H9 (cell line): Measurements from ENCODE around the gene PRPSAP2. TPM values are rescaled to one million over a fixed set of nuclear protein-coding genes. Genes with fewer than 3 reads are reported as not detected.

Experiments
- DNase-seq: peaks from one replicate; pipeline ENCODE4 v3.0.0-alpha.2; 2017
- H2AFZ ChIP-seq: one replicate; pipeline ENCODE4 v1.6.1; 2013; ENCODE audit warnings: mild to moderate bottlenecking, low read length, control low read depth, moderate library complexity
- H2AK5ac ChIP-seq: 2 replicates; pipeline ENCODE4 v1.6.1; 2013; ENCODE audit warnings: low read length, control low read depth, mixed read lengths; ENCODE audit not compliant: insufficient read length
- H2BK120ac ChIP-seq: one replicate; pipeline ENCODE4 v1.6.1; 2013; ENCODE audit warnings: low read depth, mild to moderate bottlenecking, low read length, control low read depth, inconsistent platforms; ENCODE audit not compliant: poor library complexity, severe bottlenecking
- H2BK12ac ChIP-seq: 2 replicates; pipeline ENCODE4 v1.6.1; 2013; ENCODE audit warnings: low read length, control low read depth, mixed read lengths, low read depth; ENCODE audit not compliant: insufficient read length
- H2BK15ac ChIP-seq: 2 replicates; pipeline ENCODE4 v1.6.1; 2013; ENCODE audit warnings: low read depth, low read length, control low read depth
- H2BK20ac ChIP-seq: one replicate; pipeline ENCODE4 v1.6.1; 2013; ENCODE audit warnings: low read depth, mild to moderate bottlenecking, low read length, control low read depth, inconsistent platforms; ENCODE audit not compliant: poor library complexity, severe bottlenecking
- H2BK5ac ChIP-seq: 2 replicates; pipeline ENCODE4 v1.6.1; 2013; ENCODE audit warnings: low read length, control low read depth, mixed read lengths; ENCODE audit not compliant: insufficient read length
- H3K14ac ChIP-seq: 2 replicates; pipeline ENCODE4 v1.6.1; 2013; ENCODE audit warnings: low read length, control low read depth; ENCODE audit not compliant: insufficient read depth
- H3K18ac ChIP-seq: 2 replicates; pipeline ENCODE4 v1.6.1; 2013; ENCODE audit warnings: low read depth, mild to moderate bottlenecking, mixed read lengths, low read length, control low read depth; ENCODE audit not compliant: insufficient read length
- H3K23ac ChIP-seq: 2 replicates; pipeline ENCODE4 v1.6.1; 2013; ENCODE audit warnings: low read length, control low read depth, mixed read lengths, low read depth; ENCODE audit not compliant: insufficient read length
- H3K23me2 ChIP-seq: 2 replicates; pipeline ENCODE4 v1.6.1; 2013; ENCODE audit warnings: low read depth, mild to moderate bottlenecking, mixed read lengths, low read length, control low read depth; ENCODE audit not compliant: insufficient read length, poor library complexity, severe bottlenecking
- H3K27ac ChIP-seq: 2 replicates; pipeline ENCODE4 v1.5.1; 2013; ENCODE audit warnings: low read length, control low read depth, mixed read lengths, low read depth; ENCODE audit not compliant: insufficient read length
- H3K27me3 ChIP-seq: 2 replicates; pipeline ENCODE4 v1.6.1; 2013; ENCODE audit warnings: low read length, control low read depth, inconsistent platforms; ENCODE audit not compliant: insufficient read depth
- H3K4ac ChIP-seq: 2 replicates; pipeline ENCODE4 v1.6.1; 2013; ENCODE audit warnings: low read depth, mild to moderate bottlenecking, control low read depth, inconsistent platforms, low read length, moderate library complexity
- H3K4me1 ChIP-seq: 2 replicates; pipeline ENCODE4 v1.6.1; 2013; ENCODE audit warnings: low read length, control low read depth, inconsistent platforms; ENCODE audit not compliant: insufficient read depth
- H3K4me2 ChIP-seq: 2 replicates; pipeline ENCODE4 v1.6.1; 2013; ENCODE audit warnings: low read length, control low read depth, mixed read lengths; ENCODE audit not compliant: insufficient read length, insufficient read depth
- H3K56ac ChIP-seq: 2 replicates; pipeline ENCODE4 v1.6.1; 2013; ENCODE audit warnings: low read depth, mild to moderate bottlenecking, mixed read lengths, low read length, control low read depth; ENCODE audit not compliant: insufficient read length
- H3K79me1 ChIP-seq: 2 replicates; pipeline ENCODE4 v1.6.1; 2013; ENCODE audit warnings: low read depth, mild to moderate bottlenecking, moderate library complexity, low read length, control low read depth, inconsistent platforms; ENCODE audit not compliant: insufficient read depth, poor library complexity, severe bottlenecking
- H3K79me2 ChIP-seq: 2 replicates; pipeline ENCODE4 v1.6.1; 2013; ENCODE audit warnings: low read length, control low read depth, inconsistent platforms; ENCODE audit not compliant: insufficient read depth
- H3K9ac ChIP-seq: 2 replicates; pipeline ENCODE4 v1.6.1; 2013; ENCODE audit warnings: low read length, control low read depth, mixed read lengths; ENCODE audit not compliant: insufficient read length; ENCODE audit errors: extremely low read depth
- H3K9me3 ChIP-seq: one replicate; pipeline ENCODE4 v1.6.1; 2013; ENCODE audit warnings: low read depth, low read length, inconsistent platforms; ENCODE audit not compliant: control insufficient read depth
- H3T11ph ChIP-seq: one replicate; pipeline ENCODE4 v1.6.1; 2013; ENCODE audit warnings: mild to moderate bottlenecking, low read length, control low read depth, inconsistent platforms
- H4K20me1 ChIP-seq: one replicate; pipeline ENCODE4 v1.6.1; 2013; ENCODE audit not compliant: control insufficient read depth, insufficient read length, insufficient read depth
- H4K5ac ChIP-seq: 2 replicates; pipeline ENCODE4 v1.6.1; 2013; ENCODE audit warnings: low read depth, mild to moderate bottlenecking, mixed read lengths, low read length, control low read depth; ENCODE audit not compliant: insufficient read length
- H4K8ac ChIP-seq: replicated peaks from 2 replicates; pipeline ENCODE4 v1.6.1; 2013; ENCODE audit warnings: low read length, control low read depth, mixed read lengths, low read depth; ENCODE audit not compliant: insufficient read length
- H4K91ac ChIP-seq: 2 replicates; pipeline ENCODE4 v1.6.1; 2013; ENCODE audit warnings: low read depth, mild to moderate bottlenecking, moderate library complexity, mixed read lengths, low read length, control low read depth; ENCODE audit not compliant: insufficient read length
- H3K27ac Mint-ChIP-seq, 3 experiments: 2 replicates in 2 of 3; 3 replicates in 1 of 3; pipeline ENCODE4 v1.8.0; 2020 to 2021; ENCODE audit warnings: mixed read lengths in 3 of 3, mild to moderate bottlenecking in 1 of 3, moderate library complexity in 1 of 3
- H3K27me3 Mint-ChIP-seq: 2 replicates; pipeline ENCODE4 v1.8.0; 2021; ENCODE audit warnings: low read depth, mild to moderate bottlenecking, moderate library complexity, mixed read lengths
- H3K36me3 Mint-ChIP-seq, 3 experiments: 2 replicates in 2 of 3; 3 replicates in 1 of 3; pipeline ENCODE4 v1.8.0; 2020 to 2021; ENCODE audit warnings: low read depth in 3 of 3, mixed read lengths in 3 of 3; ENCODE audit not compliant: insufficient read depth in 1 of 3
- H3K4me1 Mint-ChIP-seq, 2 experiments: 2 replicates each; pipeline ENCODE4 v1.8.0; 2020; ENCODE audit warnings: mixed read lengths in 2 of 2
- H3K4me3 Mint-ChIP-seq, 2 experiments: 2 replicates in 1 of 2; 3 replicates in 1 of 2; pipeline ENCODE4 v1.8.0; 2020 to 2021; ENCODE audit warnings: mild to moderate bottlenecking in 2 of 2, mixed read lengths in 2 of 2, moderate library complexity in 1 of 2
- H3K9me3 Mint-ChIP-seq, 2 experiments: 2 replicates in 1 of 2; 3 replicates in 1 of 2; pipeline ENCODE4 v1.8.0; 2020; ENCODE audit warnings: mild to moderate bottlenecking in 2 of 2, mixed read lengths in 2 of 2, moderate library complexity in 1 of 2
- CTCF ChIP-seq: fragments of 200-600 bp; sonication (generic); conservative IDR thresholded peaks from 3 replicates; pipeline ENCODE4 v1.8.0; 2021; ENCODE audit warnings: antibody characterized with exemption, mild to moderate bottlenecking
- WGBS: extraction: QIAGEN DNeasy Blood & Tissue Kit; methylation state at CpG from one replicate; pipeline ENCODE4 v1.1.7; 2013; ENCODE audit warnings: missing lambda C conversion rate, low lambda C conversion rate, mixed read lengths; ENCODE audit not compliant: insufficient read length; ENCODE audit errors: extremely low coverage; 5-methylcytosine and 5-hydroxymethylcytosine counted together
- total RNA-seq: library from RNA; stranded (reverse); gene quantifications from 2 replicates; pipeline ENCODE4 v1.2.1, GENCODE V29; 2021

Gene PRPSAP2
- total RNA-seq, 1 experiment from 2014 or later: 58.0 TPM

- no peak overlapping the region for H4K91ac ChIP-seq
- no peaks in the 10 kb centered on the region; the same call in 1 of the 2 replicates for H3K27me3 Mint-ChIP-seq
- H3K4me3 Mint-ChIP-seq: no peak overlapping the region
- peaks cover 4 to 8% of the 10 kb centered on the region in 2 experiments; a peak in 2 of 4 replicates for H3K4me1 Mint-ChIP-seq
- no peak overlapping the region for H3K18ac ChIP-seq
- TF ChIP-seq CTCF: no peak
- H3K9ac ChIP-seq: no peak overlapping the region
- no peak overlapping the region for H4K8ac ChIP-seq
- no peaks in the 10 kb centered on the region for H4K20me1 ChIP-seq
- H3K27ac ChIP-seq: no peak overlapping the region
- no peak overlapping the region for H3K4ac ChIP-seq
- no peak overlapping the region for H2BK15ac ChIP-seq
- H2BK120ac ChIP-seq: no peak overlapping the region
- H3K79me1 ChIP-seq: no peaks in the 10 kb centered on the region
- no peak for DNase-seq
- H3K56ac ChIP-seq: no peak overlapping the region
- no peak overlapping the region for H2BK12ac ChIP-seq
- no peak overlapping the region for H3T11ph ChIP-seq
- no CpG with 5 or more reads among the region's 3 CpGs for WGBS
- H2BK20ac ChIP-seq: no peak overlapping the region
- no peak overlapping the region for H4K5ac ChIP-seq
- H3K14ac ChIP-seq: no peak overlapping the region
- no peak overlapping the region for H2AK5ac ChIP-seq
- H3K4me1 ChIP-seq: no peaks in the 10 kb centered on the region
- no peak overlapping the region for H3K4me2 ChIP-seq
- no peaks in the 10 kb centered on the region for H3K27me3 ChIP-seq
- H2AFZ ChIP-seq: no peak overlapping the region
- H3K79me2 ChIP-seq: no peaks in the 10 kb centered on the region
- H2BK5ac ChIP-seq: no peak overlapping the region
- no peaks in the 10 kb centered on the region for H3K9me3 ChIP-seq
- no peak overlapping the region for H3K27ac Mint-ChIP-seq
- no peaks in the 10 kb centered on the region for H3K9me3 Mint-ChIP-seq
- no peaks in the 10 kb centered on the region for H3K36me3 Mint-ChIP-seq
- no peak overlapping the region for H3K23ac ChIP-seq
- H3K23me2 ChIP-seq: no peaks in the 10 kb centered on the region
These were observed 98.7 kb downstream of the PRPSAP2 start for GRCh38 chr17:18956581-18956980.
